Measurements from ENCODE around the gene SHTN1.

SHTN1 gene

DNA sequence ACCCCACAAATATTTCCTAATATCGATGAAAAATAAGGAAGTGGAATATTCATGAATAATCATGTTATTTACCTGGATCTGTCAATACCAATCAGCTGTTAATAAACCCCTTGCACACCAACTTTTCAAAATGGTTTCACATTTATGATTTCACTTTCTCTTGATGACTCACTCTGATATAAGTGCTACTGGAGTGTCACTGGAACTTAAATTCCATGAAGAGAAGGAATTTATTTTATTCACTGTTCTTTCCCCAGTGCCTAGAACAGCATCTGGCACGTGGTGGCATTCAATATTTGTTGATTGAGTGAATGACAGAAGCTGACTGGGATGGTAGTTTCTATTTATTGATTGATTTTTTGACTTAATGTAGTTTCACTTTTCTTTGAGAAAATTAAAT, 159.2 kb downstream of the SHTN1 start:
- Histone ChIP-seq H3K4me1 (ENCODE audit: control insufficient read depth, low read depth, low read length) (peaks cover 23% of the 10 kb centered on the region), H3K9me3 (ENCODE audit: control insufficient read depth, low read depth, low read length) (no peaks in the 10 kb centered on the region), H3K27ac (ENCODE audit: low read length) (no peak overlapping the region), H3K9ac (ENCODE audit: low read length) (no peak overlapping the region), H3K27me3 (ENCODE audit: control insufficient read depth, insufficient read depth, low read length) (peaks cover 8% of the 10 kb centered on the region), H3K4me3 (ENCODE audit: low read length) (no peak overlapping the region), H3K36me3 (ENCODE audit: control insufficient read depth, low read depth, low read length) (no peaks in the 10 kb centered on the region)

DNA sequence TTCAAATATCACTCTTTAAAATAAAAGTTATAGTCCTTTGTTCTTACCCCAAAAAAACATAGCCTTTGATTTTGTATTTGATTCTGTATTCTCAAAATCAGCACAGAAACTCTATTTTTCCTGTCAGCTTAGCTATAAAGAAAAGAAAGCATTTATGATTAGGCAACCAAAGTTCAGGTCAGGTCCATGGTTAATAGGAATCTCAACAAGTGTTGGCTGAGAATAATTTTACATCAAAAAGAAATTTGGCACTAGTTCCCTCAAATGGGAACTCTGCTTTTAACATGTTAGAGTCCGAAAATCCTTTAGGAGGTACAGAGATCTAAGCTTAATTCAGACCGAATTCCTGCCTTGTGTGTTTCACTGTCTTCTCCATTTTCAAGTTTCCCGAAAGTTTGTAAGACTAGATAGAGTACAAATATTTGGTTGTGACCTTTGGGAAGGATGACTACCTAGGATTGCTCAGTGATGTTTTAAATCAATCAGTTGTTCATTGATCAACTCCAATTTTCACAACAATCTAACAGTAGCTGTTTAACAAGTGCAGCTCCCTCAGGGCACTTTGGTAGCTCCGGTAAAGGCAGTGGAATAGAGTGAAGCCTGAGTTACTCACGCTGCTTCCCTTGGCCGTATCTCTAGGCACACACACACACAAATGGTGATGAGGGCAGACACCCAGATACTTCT, 164.5 kb downstream of the SHTN1 start:
- Histone ChIP-seq H3K4me1 (ENCODE audit: control insufficient read depth, low read depth, low read length) (peaks cover 44% of the 10 kb centered on the region), H3K9me3 (ENCODE audit: control insufficient read depth, low read depth, low read length) (no peaks in the 10 kb centered on the region), H3K27me3 (ENCODE audit: control insufficient read depth, insufficient read depth, low read length) (peaks cover 1% of the 10 kb centered on the region), H3K9ac (ENCODE audit: low read length) (no peak overlapping the region), H3K36me3 (ENCODE audit: control insufficient read depth, low read depth, low read length) (no peaks in the 10 kb centered on the region), H3K27ac (ENCODE audit: low read length) (no peak overlapping the region), H3K4me3 (ENCODE audit: low read length) (no peak overlapping the region)

DNA sequence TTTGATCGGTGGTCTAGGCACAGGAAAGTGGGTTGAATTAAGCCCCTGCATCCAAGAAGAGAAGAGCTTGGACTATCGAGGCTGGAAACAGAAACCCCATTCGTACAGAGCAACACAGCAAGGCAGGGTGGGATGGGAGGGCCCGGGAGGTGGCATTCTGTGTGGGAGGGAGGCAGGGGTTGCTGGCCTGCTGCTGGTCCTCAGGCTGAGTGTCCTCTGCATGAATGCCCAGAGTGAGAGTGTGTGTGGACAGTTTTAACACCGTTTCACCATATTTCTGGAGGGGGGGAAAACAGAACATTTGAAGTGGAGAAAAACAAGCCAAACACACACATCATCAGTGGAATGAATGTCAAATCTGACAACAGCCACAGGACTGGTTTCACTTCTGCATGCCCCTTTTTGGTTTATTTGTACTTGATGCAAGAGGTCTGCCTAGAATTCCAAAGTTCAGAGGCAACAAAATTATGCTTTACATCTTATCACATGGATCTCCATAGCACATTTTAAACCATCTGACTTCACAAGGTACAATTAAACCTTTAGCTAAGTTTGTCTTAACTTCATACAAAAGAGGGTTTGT, 166.8 kb downstream of the SHTN1 start:
- no peaks in the 10 kb centered on the region for H3K36me3 ChIP-seq (ENCODE audit: control insufficient read depth, low read depth, low read length)
- peaks cover 62% of the 10 kb centered on the region for H3K4me1 ChIP-seq (ENCODE audit: control insufficient read depth, low read depth, low read length)
- H3K9me3 ChIP-seq (ENCODE audit: control insufficient read depth, low read depth, low read length) = no peaks in the 10 kb centered on the region
- H3K9ac ChIP-seq (ENCODE audit: low read length) = no peak overlapping the region
- H3K27me3 ChIP-seq (ENCODE audit: control insufficient read depth, insufficient read depth, low read length) = peaks cover 14% of the 10 kb centered on the region
- H3K4me3 ChIP-seq (ENCODE audit: low read length) = no peak overlapping the region
- no peak overlapping the region for H3K27ac ChIP-seq (ENCODE audit: low read length)

- Histone ChIP-seq H3K4me1 (ENCODE audit: control insufficient read depth, low read depth, low read length) (peaks cover 65% of the 10 kb centered on the region), H3K27ac (ENCODE audit: low read length) (no peak overlapping the region), H3K27me3 (ENCODE audit: control insufficient read depth, insufficient read depth, low read length) (peaks cover 14% of the 10 kb centered on the region), H3K36me3 (ENCODE audit: control insufficient read depth, low read depth, low read length) (no peaks in the 10 kb centered on the region), H3K4me3 (ENCODE audit: low read length) (peak overlapping the region; percentile 36), H3K9ac (ENCODE audit: low read length) (no peak overlapping the region), H3K9me3 (ENCODE audit: control insufficient read depth, low read depth, low read length) (no peaks in the 10 kb centered on the region)
These were observed 168.0 kb downstream of the SHTN1 start for GRCh38 chr10:116836902-116837523.

DNA sequence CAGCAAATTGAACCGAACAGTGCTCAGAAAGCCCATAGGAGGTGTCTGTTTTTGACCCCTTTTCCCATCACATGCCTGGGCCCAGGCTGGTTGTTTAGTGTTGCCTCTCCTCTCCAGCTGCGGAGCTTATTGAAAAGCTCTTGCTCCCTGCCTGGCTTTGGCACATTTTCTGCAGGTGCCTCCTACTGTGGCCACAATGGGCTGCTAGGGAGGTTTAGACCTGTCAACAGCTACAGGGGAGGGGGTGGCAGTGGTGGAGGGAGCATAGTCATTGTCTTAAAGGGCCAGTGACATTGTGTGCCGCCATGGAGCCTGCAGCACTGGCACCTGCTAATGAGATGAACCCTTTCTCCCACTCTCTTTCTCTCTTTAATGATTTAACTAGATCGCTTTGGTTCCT, 168.9 kb downstream of the SHTN1 start:
- peaks cover 65% of the 10 kb centered on the region for H3K4me1 ChIP-seq (ENCODE audit: control insufficient read depth, low read depth, low read length)
- H3K36me3 ChIP-seq (ENCODE audit: control insufficient read depth, low read depth, low read length) = no peaks in the 10 kb centered on the region
- H3K27ac ChIP-seq (ENCODE audit: low read length) = no peak overlapping the region

GRCh38 chr10:116835658-116836057, 169.3 kb downstream of the SHTN1 start:
- peak overlapping the region; percentile 36 for H3K4me3 ChIP-seq (ENCODE audit: low read length)
- no peaks in the 10 kb centered on the region for H3K9me3 ChIP-seq (ENCODE audit: control insufficient read depth, low read depth, low read length)
- no peak overlapping the region for H3K27ac ChIP-seq (ENCODE audit: low read length)
- peaks cover 63% of the 10 kb centered on the region for H3K4me1 ChIP-seq (ENCODE audit: control insufficient read depth, low read depth, low read length)
- H3K9ac ChIP-seq (ENCODE audit: low read length) = peak overlapping the region; percentile 3
- H3K27me3 ChIP-seq (ENCODE audit: control insufficient read depth, insufficient read depth, low read length) = peaks cover 14% of the 10 kb centered on the region
- H3K36me3 ChIP-seq (ENCODE audit: control insufficient read depth, low read depth, low read length) = no peaks in the 10 kb centered on the region

More for the DNA sequence above, 168.9 kb downstream of the SHTN1 start:
- Histone ChIP-seq H3K9ac (ENCODE audit: low read length) (peak overlapping the region; percentile 3), H3K4me3 (ENCODE audit: low read length) (peak overlapping the region; percentile 36), H3K27me3 (ENCODE audit: control insufficient read depth, insufficient read depth, low read length) (peaks cover 14% of the 10 kb centered on the region), H3K9me3 (ENCODE audit: control insufficient read depth, low read depth, low read length) (no peaks in the 10 kb centered on the region)

DNA sequence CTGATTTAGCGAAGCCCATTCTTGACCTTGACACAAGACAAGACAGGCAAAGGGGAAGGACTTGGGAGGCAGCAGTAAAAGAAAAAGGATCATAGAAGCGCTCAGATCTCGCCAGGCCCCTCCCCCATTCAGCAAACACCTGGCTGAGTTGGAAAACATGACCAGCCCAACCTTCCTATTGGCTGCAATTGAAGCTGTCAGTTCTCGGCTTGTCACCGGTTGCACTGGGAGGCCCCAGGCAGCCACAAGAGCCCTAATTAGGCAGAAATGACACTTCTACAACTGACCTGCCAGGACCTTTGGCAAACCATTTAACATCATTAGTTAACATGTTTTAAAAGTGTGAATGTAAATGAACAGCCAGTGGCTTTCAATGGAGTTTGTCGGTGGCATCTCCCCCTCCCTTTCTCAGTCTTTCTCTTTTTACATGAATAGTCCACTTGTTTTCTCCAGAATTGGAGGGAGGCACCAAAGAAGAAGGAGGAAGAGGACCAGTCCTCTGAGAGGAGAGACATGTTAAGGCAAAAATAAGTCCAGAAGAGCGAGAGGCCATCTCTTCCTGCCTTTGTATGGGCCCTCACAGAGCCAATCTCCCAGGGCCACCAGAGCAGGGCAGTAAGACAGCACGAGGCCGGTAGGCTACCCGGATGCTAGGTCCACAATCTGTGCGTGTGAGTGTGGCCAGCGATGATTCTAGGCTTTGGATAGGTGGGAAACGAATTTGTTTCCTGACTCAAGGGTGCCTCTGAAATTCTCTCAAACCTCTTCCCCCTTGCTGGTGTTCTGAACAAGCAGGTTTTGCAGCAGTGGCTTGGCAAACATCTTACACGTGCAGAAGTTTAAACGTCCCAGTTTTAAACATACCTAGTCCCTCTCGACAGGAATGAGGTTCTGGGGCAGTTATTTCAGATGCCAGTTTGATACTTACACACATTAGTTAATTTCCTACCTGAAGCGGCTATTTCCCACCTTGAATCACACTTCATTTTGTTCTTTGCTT, 170.7 kb downstream of the SHTN1 start:
- Histone ChIP-seq H3K9ac (ENCODE audit: low read length) (no peak overlapping the region), H3K4me3 (ENCODE audit: low read length) (no peak overlapping the region), H3K27me3 (ENCODE audit: control insufficient read depth, insufficient read depth, low read length) (peaks cover 14% of the 10 kb centered on the region), H3K9me3 (ENCODE audit: control insufficient read depth, low read depth, low read length) (no peaks in the 10 kb centered on the region), H3K27ac (ENCODE audit: low read length) (no peak overlapping the region), H3K36me3 (ENCODE audit: control insufficient read depth, low read depth, low read length) (no peaks in the 10 kb centered on the region), H3K4me1 (ENCODE audit: control insufficient read depth, low read depth, low read length) (peaks cover 55% of the 10 kb centered on the region)

DNA sequence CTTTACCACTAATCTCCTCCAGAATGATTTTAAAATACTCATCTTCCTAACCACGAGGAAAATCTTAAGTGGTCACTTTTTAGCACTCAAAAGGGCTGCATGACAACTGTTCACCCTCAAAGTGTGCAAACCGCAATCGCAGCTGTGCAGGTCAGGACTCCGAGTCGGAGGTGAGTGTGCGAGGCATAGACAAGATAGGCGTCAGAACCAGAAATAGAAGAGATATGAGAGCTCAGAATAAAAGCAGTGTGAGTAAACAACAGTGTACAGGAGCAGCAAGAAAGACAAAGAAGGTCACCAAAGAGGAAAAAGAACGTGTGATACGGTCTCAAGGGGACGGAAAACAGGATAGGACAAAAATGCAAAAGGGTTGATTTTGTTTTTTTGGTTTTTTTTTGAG, 173.2 kb downstream of the SHTN1 start:
- Histone ChIP-seq H3K27ac (ENCODE audit: low read length) (no peak overlapping the region), H3K4me1 (ENCODE audit: control insufficient read depth, low read depth, low read length) (peaks cover 40% of the 10 kb centered on the region), H3K9ac (ENCODE audit: low read length) (no peak overlapping the region), H3K36me3 (ENCODE audit: control insufficient read depth, low read depth, low read length) (no peaks in the 10 kb centered on the region), H3K27me3 (ENCODE audit: control insufficient read depth, insufficient read depth, low read length) (peaks cover 14% of the 10 kb centered on the region), H3K4me3 (ENCODE audit: low read length) (no peak overlapping the region), H3K9me3 (ENCODE audit: control insufficient read depth, low read depth, low read length) (no peaks in the 10 kb centered on the region)

All from iPS-18a (cell line).